ENCODE measurements around the gene MCF2L.
"Not testable (repeated sequence)": the region's sequence is repeated elsewhere in the genome, so short reads cannot be mapped to it uniquely, and the experiment has no call there.

MCF2L gene

DNA sequence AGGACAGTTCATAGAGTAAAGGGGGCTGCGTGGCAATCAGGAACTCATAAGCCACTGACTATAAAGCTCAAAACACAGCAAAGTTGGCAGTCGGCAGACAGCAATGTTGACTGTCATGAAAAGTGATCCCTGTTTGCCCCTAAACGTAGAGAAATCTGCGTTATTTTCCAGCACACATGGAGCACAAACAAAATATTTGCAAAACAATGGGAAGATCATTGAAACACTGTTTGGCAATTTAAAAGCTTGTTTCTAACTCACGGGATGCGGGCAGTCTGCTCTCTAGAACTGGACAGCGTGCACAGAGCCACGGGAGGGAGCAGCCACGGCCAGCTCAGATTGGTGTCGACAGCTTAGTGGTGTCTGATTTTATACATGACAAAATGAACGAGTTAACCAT is 130.1 kb downstream of the MCF2L start:
- no peak for DNase-seq

DNA sequence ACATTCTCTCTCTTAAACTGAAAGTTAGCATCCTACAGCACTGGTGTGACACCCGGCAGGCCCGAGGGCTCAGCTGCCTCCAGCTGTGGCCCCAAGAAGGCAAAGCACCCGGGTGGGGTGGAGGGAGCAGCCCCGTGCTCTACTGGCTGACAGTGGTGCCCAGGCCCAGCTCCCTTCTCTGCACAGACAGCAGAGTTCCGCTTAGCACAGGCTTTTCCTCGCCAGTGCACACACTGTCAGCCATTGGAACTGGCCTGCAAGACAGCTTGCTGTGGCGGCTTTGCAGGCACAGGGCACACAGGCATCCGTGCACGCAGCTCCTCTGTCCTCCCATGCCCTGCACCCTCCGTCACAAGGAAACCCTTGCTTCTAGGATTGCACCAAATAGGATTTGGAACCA is 133.3 kb downstream of the MCF2L start:
- DNase-seq = not testable (repeated sequence)

DNA sequence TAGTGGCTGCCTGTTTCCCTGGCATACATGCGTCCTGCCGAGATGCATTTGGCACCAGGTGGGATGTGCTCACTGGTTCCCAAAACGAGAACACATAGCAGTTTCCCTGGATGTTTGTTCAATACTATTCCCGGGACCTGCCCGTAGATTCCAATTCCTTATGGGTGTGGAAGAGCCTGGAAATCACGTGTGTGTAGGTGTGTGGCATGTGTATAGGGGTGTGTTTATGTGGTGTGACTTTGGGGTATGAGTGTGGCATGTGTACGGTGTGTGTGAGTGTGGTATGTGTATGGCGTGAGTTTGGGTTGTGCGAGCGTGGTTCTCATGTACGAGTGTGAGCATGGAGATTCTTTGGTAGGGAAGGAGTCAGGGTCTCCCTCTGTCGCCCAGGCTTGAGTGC is 133.7 kb downstream of the MCF2L start:
- no peak for DNase-seq

DNA sequence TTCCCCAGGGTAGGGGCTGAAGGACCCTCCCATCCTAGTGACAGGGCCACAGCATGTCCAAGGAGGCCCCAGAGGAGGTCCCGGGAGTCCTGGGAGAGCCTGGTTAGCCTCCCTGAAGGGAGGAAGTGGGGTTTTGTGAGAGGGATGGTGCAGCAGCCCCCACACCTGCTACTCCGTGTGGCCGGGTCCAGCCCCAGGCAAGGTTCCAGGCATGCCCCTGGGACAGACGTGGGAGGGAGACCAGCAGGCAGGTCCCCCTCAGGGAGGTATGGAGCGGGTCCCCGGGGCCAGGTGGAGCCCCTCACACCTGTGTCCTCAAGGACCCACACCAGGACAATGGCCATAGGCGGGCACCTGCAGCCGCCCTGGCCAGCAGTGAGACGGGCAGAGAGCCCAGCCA is 134.6 kb downstream of the MCF2L start:
- no peak for DNase-seq

DNA sequence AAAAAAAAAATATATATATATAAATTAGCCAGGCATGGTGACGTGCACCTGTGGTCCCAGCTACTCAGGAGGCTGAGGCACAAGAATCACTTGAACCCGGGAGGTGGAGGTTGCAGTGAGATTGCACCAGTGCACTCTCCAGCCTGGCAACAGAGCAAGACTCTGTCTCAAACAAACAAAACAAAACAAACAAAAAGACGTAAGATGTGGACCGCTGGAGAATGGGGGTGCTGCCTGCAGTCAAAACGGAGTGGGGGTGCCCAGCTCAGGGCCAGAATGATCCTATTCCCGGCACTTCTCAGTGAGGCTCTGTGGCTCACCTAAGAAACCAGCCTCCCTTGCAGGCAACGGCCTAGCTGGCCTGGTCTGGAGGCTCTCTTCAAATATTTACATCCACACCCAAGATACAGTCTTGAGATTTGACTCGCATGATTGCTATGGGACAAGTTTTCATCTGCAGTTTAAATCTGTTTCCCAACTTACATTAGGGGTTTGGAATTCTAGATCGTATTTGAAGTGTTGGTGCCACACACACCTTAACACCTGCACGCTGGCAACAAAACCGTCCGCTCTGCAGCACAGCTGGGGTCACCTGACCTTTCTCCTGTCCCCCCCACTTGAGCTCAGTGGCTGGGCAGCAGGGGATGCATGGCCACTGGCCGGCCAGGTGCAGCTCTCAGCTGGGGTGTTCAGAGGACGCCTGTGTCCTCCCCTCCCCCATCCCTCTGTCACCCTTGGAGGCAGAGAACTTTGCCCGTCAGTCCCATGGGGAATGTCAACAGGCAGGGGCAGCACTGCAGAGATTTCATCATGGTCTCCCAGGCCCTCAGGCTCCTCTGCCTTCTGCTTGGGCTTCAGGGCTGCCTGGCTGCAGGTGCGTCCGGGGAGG is 136.3 kb downstream of the MCF2L start, which contains the start of gene F7:
F7 (plus strand) TSS at position 760 of the 889 bp plus-strand sequence; CDS start at position 811, 51 bp downstream.
- DNase-seq = no peak

DNA sequence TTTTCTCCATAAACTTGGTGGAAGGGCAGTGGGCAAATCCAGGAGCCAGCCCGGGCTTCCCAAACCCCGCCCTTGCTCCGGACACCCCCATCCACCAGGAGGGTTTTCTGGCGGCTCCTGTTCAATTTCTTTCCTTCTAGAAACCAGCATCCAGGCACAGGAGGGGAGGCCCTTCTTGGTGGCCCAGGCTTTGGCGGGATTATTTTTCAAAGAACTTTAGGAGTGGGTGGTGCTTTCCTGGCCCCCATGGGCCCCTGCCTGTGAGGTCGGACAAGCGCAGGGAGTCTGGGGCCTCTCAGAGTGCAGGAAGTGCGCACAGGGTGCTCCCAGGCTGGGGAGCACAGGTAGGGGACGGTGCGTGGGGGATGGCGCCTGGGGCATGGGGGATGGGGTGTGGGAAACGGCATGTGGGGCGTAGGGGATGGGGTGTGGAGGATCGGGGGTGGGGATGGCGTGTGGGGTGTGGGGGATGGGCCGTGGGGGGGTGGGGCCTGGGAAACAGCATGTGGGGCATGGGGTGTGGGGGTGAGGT is 137.0 kb downstream of the MCF2L start:
- DNase-seq = no peak

DNA sequence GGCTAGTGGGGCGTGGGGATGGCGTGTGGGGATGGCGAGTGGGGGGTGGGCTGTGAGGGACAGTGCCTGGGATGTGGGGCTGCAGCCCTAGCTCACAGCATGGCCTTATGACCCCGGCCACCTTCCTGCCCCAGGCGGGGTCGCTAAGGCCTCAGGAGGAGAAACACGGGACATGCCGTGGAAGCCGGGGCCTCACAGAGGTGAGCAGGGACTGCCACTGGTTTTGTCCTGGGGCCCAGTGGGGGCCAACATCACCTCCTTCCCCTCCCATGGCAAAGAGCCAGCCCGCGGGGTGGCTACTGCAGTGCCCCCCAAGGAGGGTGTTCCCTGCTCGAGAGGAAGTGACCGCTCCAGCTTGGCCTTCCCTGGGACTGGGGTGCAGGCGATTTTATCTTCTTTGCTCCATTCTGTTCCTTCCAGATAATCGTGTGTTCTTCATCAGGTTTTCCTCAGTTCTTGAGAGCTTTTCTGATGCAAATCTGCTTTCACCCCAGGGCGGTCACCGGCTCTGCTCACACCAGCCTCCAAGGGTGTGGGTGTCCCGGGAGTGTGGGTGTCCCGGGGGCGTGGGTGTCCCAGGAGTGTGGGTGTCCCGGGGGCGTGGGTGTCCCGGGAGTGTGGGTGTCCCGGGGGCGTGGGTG is 137.8 kb downstream of the MCF2L start:
- no peak for DNase-seq

DNA sequence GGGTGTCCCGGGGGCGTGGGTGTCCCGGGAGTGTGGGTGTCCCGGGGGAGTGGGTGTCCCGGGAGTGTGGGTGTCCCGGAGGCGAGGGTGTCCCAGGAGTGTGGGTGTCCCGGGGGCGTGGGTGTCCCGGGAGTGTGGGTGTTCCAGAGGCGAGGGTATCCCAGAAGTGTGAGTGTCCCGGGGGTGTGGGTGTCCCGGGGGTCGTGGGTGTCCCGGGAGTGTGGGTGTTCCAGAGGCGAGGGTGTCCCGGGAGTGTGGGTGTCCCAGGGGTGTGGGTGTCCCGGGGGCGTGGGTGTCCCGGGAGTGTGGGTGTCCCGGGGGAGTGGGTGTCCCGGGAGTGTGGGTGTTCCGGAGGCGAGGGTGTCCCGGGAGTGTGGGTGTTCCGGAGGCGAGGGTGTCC is 139.5 kb downstream of the MCF2L start:
- not testable (repeated sequence) for DNase-seq

DNA sequence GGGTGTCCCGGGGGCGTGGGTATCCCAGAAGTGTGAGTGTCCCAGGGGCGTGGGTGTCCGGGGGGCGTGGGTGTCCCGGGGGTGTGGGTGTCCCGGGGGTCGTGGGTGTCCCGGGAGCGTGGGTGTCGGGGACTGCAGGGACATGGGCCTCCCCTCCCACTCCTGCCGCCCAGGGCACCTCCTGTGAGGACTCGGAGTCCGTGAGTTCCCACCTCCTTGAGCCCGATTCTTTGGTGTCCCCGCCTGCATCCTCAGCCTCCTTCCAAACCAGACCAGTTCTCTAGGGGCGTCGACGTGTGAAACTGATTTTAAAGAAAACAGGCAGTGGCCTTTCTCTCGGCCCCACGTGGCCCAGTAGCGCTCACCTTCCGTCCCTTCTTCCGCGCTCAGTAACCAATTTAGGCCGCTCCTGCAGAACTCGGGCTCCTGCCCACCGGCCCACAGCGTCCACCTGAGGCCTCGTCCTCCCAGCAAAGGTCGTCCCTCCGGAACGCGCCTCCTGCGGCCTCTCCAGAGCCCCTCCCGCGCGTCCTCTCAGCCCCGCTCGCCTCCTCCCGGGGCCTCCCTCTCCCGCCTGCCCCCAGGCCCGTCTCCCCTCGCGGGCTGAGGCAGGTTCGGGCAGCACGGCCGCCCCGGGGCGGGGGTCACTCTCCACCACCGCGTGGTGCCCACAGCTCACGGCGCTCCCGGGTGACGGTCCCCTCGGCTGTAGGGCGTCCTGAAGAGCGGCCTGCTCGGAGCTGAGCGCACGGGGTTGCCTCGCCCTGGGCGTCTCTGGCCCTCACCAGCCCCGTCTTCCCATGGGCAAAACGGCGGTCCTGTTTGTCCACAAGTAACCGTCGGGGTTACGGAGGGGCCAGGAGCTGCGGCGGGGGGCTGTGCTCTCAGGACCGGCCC is 140.4 kb downstream of the MCF2L start:
- DNase-seq = no peak

DNA sequence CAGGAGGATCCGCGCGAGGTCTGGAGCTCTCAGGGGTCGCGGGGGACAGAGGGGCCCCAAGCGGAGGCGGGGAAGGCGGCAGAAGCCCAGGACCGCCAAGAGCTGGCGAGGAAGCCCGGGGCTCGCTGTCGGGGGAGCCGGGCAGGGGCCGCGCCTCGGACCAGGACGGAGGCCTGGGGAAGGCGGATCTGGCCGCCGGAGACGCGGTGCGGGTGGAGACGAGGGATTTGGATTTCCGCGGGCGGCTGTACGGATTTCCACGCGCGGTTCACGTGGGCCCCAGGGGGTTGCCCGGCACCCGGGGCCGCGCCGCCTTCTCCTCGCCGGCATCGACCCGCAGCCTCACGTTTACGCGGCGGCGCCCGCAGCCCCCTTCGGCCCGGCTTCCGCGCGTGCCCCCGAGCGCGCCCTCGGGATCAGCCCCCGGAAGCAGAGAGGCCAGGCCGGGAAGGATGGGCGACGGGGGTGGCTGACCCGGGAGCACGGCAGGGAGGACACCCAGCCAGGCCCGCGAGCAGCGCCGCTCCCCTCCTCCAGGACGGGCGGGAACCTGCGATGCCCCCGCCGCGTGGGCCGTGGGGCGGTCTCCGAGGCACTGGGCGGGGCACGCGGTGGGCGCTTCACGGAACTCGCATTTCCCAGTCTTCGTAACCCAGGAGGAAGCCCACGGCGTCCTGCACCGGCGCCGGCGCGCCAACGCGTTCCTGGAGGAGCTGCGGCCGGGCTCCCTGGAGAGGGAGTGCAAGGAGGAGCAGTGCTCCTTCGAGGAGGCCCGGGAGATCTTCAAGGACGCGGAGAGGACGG is 141.2 kb downstream of the MCF2L start:
- DNase-seq = peak in 1 of 2 donors; percentile 11

DNA sequence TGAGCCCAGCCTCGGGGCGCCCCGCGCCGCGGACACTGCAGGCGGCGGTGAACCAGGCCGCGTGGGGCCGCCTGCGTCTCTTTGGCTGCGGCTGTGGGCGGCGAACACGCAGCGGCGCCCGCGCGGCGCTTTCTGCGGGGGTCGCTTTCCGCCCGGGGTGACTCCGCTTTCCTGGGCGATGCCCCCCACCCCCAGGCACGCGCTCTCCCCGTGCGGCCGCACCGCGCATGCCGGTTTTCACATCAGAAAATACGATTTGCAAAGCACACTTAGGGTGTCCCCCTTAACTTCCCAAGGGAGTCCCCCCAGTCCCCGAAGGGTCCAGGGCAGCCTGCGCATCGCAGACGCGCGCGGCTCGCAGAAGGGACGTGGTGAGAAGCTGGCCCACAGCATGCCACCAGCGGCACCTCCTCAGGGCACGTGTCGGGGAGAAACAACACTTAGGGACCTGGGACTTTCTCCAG is 141.9 kb downstream of the MCF2L start:
- DNase-seq = no peak

DNA sequence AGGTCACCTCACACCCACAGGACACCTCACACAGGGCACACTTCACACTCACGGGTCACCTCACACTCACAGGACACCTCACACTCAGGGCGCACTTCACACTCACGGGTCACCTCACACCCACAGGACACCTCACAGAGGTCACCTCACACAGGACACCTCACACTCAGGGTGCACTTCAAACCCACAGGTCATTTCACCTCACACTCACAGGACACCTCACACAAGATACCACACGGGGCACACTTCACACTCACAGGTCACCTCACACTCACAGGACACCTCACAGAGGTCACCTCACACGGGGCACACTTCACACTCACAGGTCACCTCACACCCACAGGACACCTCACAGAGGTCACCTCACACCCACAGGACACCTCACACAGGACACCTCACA is 142.8 kb downstream of the MCF2L start:
- not testable (repeated sequence) for DNase-seq

DNA sequence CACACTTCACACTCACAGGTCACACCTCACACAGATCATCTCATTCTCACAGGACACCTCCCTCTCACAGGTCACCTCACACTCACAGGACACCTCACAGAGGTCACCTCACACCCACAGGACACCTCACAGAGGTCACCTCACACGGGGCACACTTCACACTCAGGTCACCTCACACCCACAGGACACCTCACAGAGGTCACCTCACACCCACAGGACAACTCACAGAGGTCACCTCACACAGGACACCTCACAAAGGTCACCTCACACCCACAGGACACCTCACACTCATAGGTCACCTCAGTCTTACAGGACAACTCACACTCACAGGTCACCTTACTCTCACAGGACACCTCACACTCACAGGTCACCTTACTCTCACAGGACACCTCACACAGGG is 143.5 kb downstream of the MCF2L start:
- DNase-seq = not testable (repeated sequence)

DNA sequence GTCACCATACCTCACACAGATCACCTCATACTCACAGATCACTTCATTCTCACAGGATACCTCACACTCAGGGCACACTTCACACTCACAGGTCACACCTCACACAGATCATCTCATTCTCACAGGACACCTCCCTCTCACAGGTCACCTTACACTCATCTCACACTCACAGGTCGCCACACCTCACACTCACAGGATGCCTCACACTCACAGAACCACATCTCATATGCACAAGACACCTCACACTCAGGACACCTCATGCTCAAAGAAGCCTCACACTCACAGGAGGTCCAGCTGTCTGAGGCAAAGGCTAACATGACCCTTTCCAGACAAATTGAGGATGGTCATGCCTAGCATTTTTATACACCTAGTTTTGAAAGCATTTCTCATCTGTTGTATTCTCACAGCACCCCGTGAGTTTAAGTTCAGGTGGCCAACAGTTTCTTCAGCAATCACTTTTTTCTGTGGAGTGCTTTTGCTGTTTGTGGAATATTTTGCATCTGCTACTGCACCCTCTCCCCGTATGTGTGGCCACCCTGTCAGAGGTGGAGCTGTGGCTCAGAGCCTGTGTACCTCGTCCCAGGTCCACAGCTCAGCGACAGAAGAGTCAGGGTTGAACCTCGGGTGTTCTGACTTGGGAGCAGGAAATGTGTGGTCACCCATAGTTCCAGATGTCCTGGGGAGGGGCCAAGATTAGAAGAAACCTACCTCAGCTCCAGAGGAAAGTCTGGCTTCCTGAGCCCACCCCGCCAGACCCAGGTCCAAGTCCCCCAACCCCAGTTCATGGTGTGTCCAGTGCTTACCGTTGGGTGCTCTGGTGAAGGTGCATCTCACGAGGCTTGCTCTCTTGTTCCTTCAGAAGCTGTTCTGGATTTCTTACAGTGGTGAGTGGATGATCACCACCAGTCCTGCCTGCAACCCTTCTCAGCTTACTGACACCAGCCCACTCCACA is 144.2 kb downstream of the MCF2L start:
- DNase-seq = no peak

DNA sequence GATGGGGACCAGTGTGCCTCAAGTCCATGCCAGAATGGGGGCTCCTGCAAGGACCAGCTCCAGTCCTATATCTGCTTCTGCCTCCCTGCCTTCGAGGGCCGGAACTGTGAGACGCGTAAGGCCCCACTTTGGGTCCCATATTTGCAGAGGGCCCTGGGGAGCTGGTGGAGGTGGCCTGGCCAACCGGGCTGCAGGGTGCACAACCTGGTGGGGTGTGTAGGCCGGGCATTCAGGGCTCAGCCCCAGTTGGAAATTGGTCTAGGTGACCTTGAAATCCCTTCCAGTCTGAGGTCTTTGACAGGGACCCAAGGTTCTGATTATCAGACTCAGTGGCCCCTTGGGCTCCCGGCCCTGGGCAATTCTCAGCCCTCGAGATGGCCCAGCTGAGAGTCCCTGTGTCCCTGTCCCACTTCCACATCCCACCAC is 144.8 kb downstream of the MCF2L start:
- no peak for DNase-seq

DNA sequence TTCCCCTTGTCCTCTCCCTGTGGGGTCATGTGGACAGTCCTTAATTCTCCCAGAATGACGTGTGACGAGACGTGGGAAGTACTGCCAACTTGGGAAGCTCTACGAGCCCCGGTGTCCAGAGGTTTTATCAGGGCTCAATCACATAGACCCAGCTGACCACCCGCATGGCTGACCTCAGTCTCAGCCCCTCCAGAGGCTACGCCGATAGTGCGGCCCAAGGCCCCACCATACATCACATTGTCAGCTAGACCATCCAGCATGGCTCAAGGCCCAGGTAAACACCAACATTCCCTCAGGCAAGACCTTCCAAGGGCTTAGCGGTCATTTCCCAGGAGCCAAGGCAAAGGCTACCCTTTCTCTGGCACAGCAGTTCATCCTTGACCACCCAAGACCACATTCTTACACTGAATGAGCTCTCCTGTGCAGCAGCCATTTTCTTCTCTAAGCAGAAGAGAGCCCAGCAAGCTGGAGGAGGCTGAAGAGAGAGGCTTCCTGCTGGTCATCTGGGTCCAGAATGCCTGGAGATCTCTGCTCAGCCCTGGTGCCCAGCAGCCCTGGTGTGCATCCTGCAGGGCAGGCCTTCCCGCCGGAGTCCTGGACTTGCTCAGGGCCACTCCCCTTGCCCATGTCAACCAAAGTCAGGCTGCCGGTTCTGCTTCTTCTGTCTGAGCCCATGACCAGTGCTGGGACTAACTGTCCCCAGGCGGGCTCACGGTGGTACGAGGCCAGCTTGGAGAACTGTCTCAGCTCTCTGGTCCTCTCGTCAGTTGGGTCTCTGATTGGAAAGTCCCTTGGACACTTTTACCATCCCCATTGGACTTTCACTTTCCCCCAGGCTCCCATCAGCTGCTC is 145.7 kb downstream of the MCF2L start:
- DNase-seq = no peak

DNA sequence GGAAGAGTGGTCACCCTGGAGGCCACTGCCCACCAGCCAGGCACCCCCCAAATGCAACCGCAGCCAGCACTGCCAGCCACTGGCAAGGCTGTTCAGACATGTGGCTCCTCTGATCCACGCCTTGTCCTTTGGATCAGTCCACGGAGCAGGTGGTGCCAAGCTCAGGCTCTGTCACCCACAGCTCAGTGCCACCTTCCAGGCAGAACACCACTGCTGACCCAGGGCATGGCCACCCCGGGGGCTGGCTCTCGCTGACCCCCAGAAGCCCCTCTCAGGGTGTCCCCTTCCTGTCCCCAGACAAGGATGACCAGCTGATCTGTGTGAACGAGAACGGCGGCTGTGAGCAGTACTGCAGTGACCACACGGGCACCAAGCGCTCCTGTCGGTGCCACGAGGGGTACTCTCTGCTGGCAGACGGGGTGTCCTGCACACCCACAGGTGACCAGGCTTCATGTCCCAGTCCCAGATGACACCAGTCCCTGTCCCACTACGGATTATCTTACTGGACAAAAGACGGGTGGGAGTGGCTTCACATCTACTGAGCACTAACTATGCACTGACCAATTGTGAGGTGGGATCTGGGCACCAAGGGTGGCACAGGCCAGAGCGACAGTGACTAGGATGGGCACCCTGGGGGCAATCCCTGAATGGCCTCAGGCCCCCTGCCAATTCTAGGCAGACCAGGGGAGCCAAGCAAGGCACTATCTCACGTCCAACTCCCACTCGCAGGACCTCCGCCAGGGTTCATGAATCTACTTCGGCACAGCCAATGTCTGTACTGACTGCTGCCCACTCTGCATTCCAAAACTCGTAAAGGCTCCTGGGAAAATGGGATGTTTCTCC is 146.6 kb downstream of the MCF2L start:
- no peak for DNase-seq

DNA sequence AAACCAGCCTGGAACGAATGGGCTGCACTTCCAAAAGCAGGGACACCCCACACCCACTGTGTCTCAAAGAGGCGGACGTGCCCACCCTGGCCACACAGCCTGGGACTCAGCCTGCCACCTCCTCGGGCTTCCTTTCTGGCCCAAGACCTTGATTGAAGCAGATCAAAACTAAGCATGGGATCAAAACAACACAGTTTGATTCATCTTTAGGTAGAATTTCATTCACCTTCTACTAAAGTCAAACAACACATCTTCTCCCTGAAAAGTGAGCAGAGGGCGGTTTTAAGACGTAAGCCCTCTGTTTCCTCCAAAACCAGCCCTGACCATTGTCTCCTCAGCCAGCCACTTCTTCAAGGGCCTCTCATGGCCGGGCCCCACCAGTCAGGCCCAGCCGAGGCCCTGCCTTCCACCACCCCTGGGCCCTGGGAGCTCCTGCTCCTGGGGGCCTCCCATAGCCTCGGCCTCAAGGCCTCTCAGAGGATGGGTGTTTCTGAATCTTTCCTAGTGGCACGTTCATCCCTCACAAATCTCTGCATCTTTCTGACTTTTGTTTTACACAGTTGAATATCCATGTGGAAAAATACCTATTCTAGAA is 147.3 kb downstream of the MCF2L start:
- no peak for DNase-seq
